Activated CD4-positive, alpha-beta T cell treated with anti-CD3 and anti-CD28 coated beads, Interleukin-2, amount 50 U/mL, for 1 hour (primary cell): Measurements from ENCODE around the gene RNF11.
"Not testable (repeated sequence)": the region's sequence is repeated elsewhere in the genome, so short reads cannot be mapped to it uniquely, and the experiment has no call there.

ENCODE experiments used
- DNase-seq: peaks from one replicate; pipeline ENCODE4 v3.0.0-alpha.2; 2020

The RNF11 gene

GRCh38 chr1:51235673-51236530 is at the start of gene RNF11:
Gene RNF11, plus strand, starts transcription at chr1:51236273. Its CDS starts 484 bp downstream, at chr1:51236757.
- peak; percentile 91 for DNase-seq

- DNase-seq: no peak
These were observed 47.8 kb upstream of the RNF11 start for GRCh38 chr1:51188230-51188629.

- DNase-seq: peak; percentile 26
These were observed 46.5 kb upstream of the RNF11 start for GRCh38 chr1:51189421-51190073.

GRCh38 chr1:51190961-51191360 is 45.1 kb upstream of the RNF11 start:
- DNase-seq: no peak

- peak; percentile 54 for DNase-seq
These were observed 43.7 kb upstream of the RNF11 start for GRCh38 chr1:51192213-51192843.

- no peak for DNase-seq
These were observed 42.5 kb upstream of the RNF11 start for GRCh38 chr1:51193564-51193963.

- no peak for DNase-seq
These were observed 32.8 kb upstream of the RNF11 start for GRCh38 chr1:51203121-51203873.

GRCh38 chr1:51203874-51204245 is 32.2 kb upstream of the RNF11 start:
- DNase-seq: no peak

GRCh38 chr1:51210055-51210454 is 26.0 kb upstream of the RNF11 start:
- DNase-seq: no peak

GRCh38 chr1:51210676-51211075 is 25.4 kb upstream of the RNF11 start:
- no peak for DNase-seq

GRCh38 chr1:51214615-51215131 is 21.4 kb upstream of the RNF11 start:
- DNase-seq: no peak

- DNase-seq: no peak
These were observed 20.9 kb upstream of the RNF11 start for GRCh38 chr1:51215169-51215568.

- no peak for DNase-seq
These were observed 19.4 kb upstream of the RNF11 start for GRCh38 chr1:51216631-51217030.

- DNase-seq: no peak
These were observed 19.0 kb upstream of the RNF11 start for GRCh38 chr1:51217101-51217500.

GRCh38 chr1:51218570-51218969 is 17.5 kb upstream of the RNF11 start:
- DNase-seq: no peak

GRCh38 chr1:51219022-51219421 is 17.1 kb upstream of the RNF11 start:
- DNase-seq: no peak

- not testable (repeated sequence) for DNase-seq
These were observed 14.5 kb upstream of the RNF11 start for GRCh38 chr1:51221529-51221928.

GRCh38 chr1:51222136-51222787 is 13.8 kb upstream of the RNF11 start:
- no peak for DNase-seq

GRCh38 chr1:51222809-51223208 is 13.3 kb upstream of the RNF11 start:
- no peak for DNase-seq

- DNase-seq: no peak
These were observed 11.8 kb upstream of the RNF11 start for GRCh38 chr1:51224255-51224654.

- not testable (repeated sequence) for DNase-seq
These were observed 8.7 kb upstream of the RNF11 start for GRCh38 chr1:51227231-51227960.

GRCh38 chr1:51228471-51228870 is 7.6 kb upstream of the RNF11 start:
- not testable (repeated sequence) for DNase-seq
